Subcutaneous adipose tissue (tissue), 4 donors: ENCODE measurements around the gene TNS1. TPM values are rescaled to one million over a fixed set of nuclear protein-coding genes. Genes with fewer than 3 reads are reported as not detected.

ENCODE experiments used
- CTCF ChIP-seq: fragments of 450-650 bp; IDR thresholded peaks from one replicate; pipeline ENCODE4 v1.5.1; 2016; ENCODE audit warnings: low read depth, mild to moderate bottlenecking, control low read depth, antibody characterized with exemption, moderate library complexity
- total RNA-seq, 4 donors: library from RNA; depleted of rRNA; stranded (reverse); fragments of >200 nt; gene quantifications; one replicate each; pipeline ENCODE4 v1.1.0, GENCODE V29; 2016

Gene TNS1
- total RNA-seq, 4 donors from 2014 or later, result 310 to 1,168 (median 450) TPM

DNA sequence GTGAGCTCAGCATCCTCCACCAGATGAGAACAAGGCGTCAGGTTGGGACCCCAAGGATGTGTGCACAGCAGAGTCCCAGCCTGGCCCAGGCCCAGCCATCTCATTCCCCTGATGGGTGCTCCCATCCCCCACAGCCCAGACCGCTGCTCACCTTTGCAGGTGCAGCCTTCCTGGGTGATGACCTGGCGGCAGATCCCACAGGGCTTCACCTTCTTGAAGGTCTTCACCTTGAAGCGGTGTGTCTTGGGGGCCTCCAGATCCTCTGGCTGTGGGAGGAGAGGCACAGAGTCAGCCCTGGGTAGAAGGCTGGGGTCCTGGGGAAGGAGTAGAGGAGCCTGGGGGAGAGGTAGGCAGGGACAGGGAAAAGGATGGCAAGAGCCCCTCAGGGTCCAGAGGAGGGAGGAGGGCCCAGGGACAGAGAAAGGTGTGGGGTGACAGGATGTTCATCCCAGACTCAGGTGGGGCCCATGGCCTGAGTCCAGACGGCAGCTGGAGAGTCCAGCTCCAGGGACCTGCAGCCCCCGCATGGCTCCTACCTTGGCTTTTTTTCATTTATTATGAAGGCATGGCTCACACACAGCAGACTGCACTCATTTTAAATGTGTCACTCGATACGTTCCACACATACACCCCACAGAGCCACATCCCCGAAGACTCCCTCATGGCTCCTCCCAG lies 11.9 kb downstream of the TNS1 start:
- no peak for TF ChIP-seq CTCF

DNA sequence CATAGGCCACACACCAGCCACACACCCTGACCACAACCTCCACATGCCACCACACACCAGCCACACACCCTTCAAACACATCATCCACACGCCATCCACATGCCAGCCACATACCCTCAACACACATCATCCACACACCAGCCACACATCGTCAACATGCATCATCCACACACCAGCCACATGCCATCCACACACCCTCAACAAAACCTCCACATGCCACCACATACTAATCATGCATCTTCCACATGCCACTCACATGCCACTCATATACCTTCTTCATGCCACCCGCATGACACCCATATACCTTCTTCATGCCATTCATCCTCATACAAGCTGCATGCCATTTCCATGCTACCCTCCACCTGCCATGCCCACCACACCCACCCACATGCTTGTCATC lies 12.4 kb downstream of the TNS1 start:
- TF ChIP-seq CTCF, result no peak

DNA sequence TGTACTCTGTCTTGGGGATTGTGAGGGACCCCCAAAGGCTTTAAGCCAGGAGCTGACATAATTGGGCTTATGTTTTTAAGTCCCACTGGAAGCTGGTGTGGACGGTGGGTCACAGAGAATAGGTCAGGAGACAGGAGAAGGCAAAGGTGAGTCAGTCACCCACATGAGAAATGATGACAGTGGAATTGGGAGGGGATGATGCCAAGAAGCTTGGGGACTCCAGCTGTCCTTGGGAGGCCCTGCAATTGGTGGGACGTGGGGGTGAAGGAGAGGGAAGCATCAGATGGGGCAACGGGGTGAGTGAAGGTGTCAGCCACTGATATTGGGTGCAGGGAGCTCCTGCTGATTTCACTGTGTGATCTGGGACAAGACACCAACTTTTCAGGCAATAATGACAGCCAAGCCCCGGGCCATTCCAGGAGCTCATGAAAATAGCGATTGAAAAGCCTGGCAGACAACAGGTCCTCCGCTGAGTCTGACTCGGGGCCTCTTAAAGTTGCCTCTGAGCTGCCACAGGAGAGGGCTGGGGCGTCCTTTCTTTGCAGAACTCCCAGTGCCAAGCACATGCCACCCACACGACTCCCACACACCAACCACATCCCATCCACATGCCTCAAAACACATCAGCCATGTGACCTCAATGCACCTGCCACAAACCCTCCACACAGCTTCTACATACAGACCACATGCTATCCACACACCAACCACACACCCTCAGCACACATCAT lies 13.4 kb downstream of the TNS1 start:
- TF ChIP-seq CTCF, result no peak

DNA sequence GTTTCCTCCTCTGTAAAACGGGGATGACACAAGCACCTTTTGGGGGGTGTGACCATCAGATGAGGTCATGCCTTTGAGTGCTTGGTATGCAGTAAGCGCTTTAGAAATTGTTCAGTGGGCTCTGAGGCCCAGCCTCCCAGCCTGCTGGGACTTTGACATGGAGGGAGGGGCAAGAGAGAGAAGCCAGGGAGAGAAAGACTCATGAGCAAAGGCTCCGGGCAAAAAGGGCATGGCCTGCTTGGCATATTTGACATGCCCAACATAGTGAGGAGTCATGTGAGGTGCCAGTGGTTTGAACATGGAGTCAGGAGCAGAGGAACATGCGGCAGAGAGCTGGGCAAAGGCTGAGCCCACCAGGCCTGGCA lies 14.0 kb downstream of the TNS1 start:
- no peak for TF ChIP-seq CTCF

DNA sequence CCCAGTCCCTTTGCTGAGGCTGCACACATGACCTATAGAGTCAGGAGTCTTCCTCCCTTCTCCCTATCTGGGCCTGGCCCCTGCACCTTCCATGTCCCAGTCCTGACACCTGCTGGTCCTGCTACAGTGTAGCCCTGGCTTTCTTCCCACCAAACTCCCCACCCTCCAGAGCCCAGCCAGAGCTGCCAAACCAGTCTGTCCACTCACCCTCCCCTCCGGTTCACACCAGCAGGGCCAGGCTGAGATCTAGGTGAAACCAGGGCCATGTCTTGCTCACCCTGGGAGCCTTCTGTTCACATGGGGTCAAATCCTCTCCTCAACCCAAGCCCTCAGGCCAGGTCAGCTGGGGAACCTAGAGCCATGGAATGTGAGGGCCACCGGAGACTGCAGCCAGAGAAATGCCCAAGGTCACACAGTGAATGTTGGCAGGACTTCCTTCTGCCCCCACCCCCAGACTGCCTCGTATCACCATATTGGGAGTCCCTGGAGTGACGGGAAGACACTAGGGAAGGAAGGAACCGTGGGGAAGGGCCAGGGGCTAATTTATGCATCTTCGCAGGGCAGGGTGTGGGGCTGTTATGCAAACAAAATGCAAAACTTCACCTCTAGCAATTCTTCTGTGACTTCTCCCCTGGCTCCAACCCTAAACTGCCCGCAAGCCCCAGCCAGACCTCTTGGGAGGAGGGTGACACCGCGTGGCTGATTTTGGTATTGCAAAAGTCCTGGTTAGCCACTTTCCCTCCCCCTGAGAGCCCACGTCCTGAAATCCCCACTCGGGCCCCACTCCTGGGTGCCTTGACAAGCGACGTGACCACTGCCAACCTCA lies 14.6 kb downstream of the TNS1 start:
- no peak for TF ChIP-seq CTCF

GRCh38 chr2:217987391-217987790 lies 15.4 kb downstream of the TNS1 start:
- TF ChIP-seq CTCF, result no peak
